Mammary epithelial cell (primary cell): ENCODE data around the gene CCDC88B.

Source experiments
- EZH2 ChIP-seq: IDR thresholded peaks from 2 replicates; pipeline ENCODE4 v1.6.1; 2012; ENCODE audit warnings: low read length, inconsistent platforms, borderline replicate concordance
- TF ChIP-seq, protein P1 (sequence below), 2 donors: IDR thresholded peaks in 1 of 2; conservative IDR thresholded peaks in 1 of 2; 2 replicates each; pipeline ENCODE4 v1.5.1; 2011 to 2012; ENCODE audit warnings: inconsistent platforms in 2 of 2, low read length in 2 of 2, mild to moderate bottlenecking in 2 of 2, control low read depth in 1 of 2, low read depth in 1 of 2; ENCODE audit not compliant: insufficient read depth in 1 of 2; ENCODE audit errors: extremely low read depth in 1 of 2

DNA sequence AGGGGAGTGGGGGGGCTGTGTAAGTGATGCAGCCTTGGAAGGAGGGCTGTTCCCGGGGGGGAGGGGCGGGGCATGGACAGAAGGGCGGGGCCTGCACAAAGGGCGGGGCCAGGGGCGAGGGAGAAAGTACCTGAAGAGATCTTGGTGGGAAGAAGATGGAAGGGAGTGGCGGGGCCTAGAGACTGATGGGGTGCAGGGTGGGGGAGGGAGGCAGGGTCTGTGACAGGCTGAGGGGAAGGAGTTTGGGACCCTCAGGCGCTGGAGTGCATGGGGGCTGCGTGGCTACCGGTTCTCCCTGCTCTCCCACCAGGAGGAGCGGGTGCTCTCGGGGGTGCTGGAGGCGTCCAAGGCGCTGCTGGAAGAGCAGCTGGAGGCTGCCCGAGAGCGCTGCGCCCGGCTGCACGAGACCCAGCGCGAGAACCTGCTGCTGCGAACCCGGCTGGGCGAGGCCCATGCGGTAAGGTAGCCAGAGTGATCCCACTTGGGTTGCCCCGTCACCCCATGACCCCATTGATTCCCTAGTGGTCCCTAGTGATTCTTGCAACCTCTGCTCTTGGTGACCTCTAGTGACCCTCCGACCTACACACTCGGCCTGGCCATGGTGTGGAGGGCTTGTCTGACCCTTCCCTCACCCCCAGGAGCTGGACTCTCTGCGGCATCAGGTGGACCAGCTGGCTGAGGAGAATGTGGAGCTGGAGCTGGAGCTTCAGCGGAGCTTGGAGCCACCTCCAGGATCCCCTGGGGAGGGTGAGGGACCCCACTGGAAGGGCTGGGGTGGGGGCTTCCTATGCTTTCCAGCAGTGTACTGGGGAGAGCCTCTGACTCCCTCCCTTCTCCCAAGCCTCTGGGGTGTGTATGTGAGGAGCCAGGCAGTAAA lies 3.1 kb downstream of the CCDC88B start:
- TF ChIP-seq, protein P1, sequence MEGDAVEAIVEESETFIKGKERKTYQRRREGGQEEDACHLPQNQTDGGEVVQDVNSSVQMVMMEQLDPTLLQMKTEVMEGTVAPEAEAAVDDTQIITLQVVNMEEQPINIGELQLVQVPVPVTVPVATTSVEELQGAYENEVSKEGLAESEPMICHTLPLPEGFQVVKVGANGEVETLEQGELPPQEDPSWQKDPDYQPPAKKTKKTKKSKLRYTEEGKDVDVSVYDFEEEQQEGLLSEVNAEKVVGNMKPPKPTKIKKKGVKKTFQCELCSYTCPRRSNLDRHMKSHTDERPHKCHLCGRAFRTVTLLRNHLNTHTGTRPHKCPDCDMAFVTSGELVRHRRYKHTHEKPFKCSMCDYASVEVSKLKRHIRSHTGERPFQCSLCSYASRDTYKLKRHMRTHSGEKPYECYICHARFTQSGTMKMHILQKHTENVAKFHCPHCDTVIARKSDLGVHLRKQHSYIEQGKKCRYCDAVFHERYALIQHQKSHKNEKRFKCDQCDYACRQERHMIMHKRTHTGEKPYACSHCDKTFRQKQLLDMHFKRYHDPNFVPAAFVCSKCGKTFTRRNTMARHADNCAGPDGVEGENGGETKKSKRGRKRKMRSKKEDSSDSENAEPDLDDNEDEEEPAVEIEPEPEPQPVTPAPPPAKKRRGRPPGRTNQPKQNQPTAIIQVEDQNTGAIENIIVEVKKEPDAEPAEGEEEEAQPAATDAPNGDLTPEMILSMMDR (conservative IDR thresholded peaks at IDR 0.05 in 1 of 2, IDR thresholded peaks at IDR 0.05 in 1 of 2; ENCODE audit: extremely low read depth in 1 of 2, insufficient read depth in 1 of 2, low read depth in 1 of 2, low read length in 2 of 2), result no peak
- TF ChIP-seq EZH2, result no peak
